DMS 273 treated with DMSO at 0.1 percent for 48 hours (cell line): ENCODE measurements around the gene ATP8A2.
"Not testable (repeated sequence)": the region's sequence is repeated elsewhere in the genome, so short reads cannot be mapped to it uniquely, and the experiment has no call there.

Experiments
- DNase-seq: peaks from one replicate; lab custom pipeline; 2025; lab: John Stamatoyannopoulos, UW

ATP8A2 gene

GRCh38 chr13:25768376-25768775, 396.6 kb downstream of the ATP8A2 start:
- no peak for DNase-seq

- no peak for DNase-seq
Observed at GRCh38 chr13:25768838-25769237, 397.1 kb downstream of the ATP8A2 start.

- DNase-seq, result no peak
Observed at GRCh38 chr13:25770601-25771000, 398.8 kb downstream of the ATP8A2 start.

- no peak for DNase-seq
Observed at GRCh38 chr13:25771202-25771601, 399.4 kb downstream of the ATP8A2 start.

- no peak for DNase-seq
Observed at GRCh38 chr13:25771641-25772478, 400.1 kb downstream of the ATP8A2 start.

- DNase-seq, result not testable (repeated sequence)
Observed at GRCh38 chr13:25772534-25772933, 400.8 kb downstream of the ATP8A2 start.

- DNase-seq, result not testable (repeated sequence)
Observed at GRCh38 chr13:25774056-25774455, 402.3 kb downstream of the ATP8A2 start.

GRCh38 chr13:25775275-25775674, 403.5 kb downstream of the ATP8A2 start:
- DNase-seq, result no peak

GRCh38 chr13:25775986-25776385, 404.2 kb downstream of the ATP8A2 start:
- DNase-seq, result no peak

GRCh38 chr13:25776722-25777121, 404.9 kb downstream of the ATP8A2 start:
- DNase-seq, result no peak

GRCh38 chr13:25777509-25777908, 405.7 kb downstream of the ATP8A2 start:
- no peak for DNase-seq

- no peak for DNase-seq
Observed at GRCh38 chr13:25778365-25778764, 406.6 kb downstream of the ATP8A2 start.

GRCh38 chr13:25778808-25779305, 407.1 kb downstream of the ATP8A2 start:
- DNase-seq, result no peak

- DNase-seq, result no peak
Observed at GRCh38 chr13:25783076-25783475, 411.3 kb downstream of the ATP8A2 start.

GRCh38 chr13:25783601-25784024, 411.8 kb downstream of the ATP8A2 start:
- peak; percentile 36 for DNase-seq

- no peak for DNase-seq
Observed at GRCh38 chr13:25784119-25784518, 412.3 kb downstream of the ATP8A2 start.

- DNase-seq, result not testable (repeated sequence)
Observed at GRCh38 chr13:25790137-25790536, 418.4 kb downstream of the ATP8A2 start.

GRCh38 chr13:25795277-25795676, 423.5 kb downstream of the ATP8A2 start:
- no peak for DNase-seq

- DNase-seq, result no peak
Observed at GRCh38 chr13:25796474-25796873, 424.7 kb downstream of the ATP8A2 start.

- no peak for DNase-seq
Observed at GRCh38 chr13:25798998-25799397, 427.2 kb downstream of the ATP8A2 start.

GRCh38 chr13:25800523-25800922, 428.7 kb downstream of the ATP8A2 start:
- no peak for DNase-seq

- no peak for DNase-seq
Observed at GRCh38 chr13:25802579-25802978, 430.8 kb downstream of the ATP8A2 start.

- no peak for DNase-seq
Observed at GRCh38 chr13:25803641-25804040, 431.9 kb downstream of the ATP8A2 start.
